Kidney capillary endothelial cell (primary cell): ENCODE measurements around the gene KCNMA1.

ENCODE experiments used
- DNase-seq: peaks from one replicate; pipeline ENCODE4 v3.0.0-alpha.2; 2018; ENCODE audit warnings: low spot score

Gene KCNMA1

GRCh38 chr10:77267703-77268675 lies 369.6 kb downstream of the KCNMA1 start:
- DNase-seq, result no peak

DNA sequence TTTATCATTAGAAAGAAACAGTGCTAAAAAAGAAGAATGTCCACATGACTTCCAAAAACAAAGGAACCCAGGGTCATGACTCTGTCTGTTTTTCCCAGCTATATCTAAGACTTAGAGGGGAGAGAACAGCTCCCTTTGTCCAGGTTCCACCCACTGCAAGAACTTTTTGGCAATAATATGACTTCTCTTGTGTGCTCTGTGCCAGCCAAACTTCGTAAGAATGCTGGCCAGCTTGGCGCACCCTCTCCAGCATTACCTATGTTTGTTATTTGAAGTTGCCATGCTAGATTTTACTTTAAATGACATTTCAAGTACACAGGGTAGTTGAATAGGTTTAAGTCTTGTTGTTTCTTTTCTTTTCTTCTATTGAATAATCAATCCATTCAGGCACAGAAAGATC lies 371.4 kb downstream of the KCNMA1 start:
- no peak for DNase-seq

DNA sequence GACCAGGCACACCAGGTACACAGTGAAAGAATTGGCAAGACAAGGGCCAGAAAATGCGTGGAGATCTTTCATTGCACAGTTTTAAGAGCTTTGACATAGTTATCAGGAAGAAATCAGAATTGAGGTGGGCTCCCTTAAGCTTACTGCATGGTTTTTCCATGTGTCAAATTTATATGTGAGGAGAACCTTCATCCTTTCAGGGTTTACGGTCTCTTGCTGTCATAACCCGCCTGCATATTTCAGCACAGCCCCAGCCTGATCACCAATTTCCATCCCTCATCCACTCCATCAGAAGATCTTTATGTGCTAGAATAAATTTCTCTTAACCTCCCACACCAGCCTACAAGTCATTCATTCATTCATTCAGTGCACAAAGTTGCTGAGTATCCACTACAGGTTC lies 373.1 kb downstream of the KCNMA1 start:
- DNase-seq, result no peak

GRCh38 chr10:77264107-77264506 lies 373.5 kb downstream of the KCNMA1 start:
- DNase-seq, result no peak

GRCh38 chr10:77263700-77264099 lies 373.9 kb downstream of the KCNMA1 start:
- DNase-seq, result no peak

DNA sequence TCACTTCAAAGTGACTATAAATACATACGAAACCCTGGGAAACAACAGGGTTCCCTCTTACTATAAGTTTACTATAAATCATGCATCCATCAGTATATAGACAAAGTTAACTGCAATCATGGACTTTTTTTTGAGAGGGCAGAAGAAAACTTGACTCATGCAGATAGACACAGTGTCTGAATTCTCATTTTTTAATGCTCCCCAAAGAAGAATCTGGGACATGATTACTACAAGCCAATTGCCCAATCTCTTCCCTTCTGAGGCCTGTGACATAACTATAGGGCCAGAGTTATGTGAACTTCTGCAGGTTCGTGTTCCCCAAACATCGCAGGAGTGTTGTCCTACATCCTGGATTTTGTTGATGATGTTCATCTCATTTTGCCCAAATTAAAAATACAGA lies 376.5 kb downstream of the KCNMA1 start:
- no peak for DNase-seq

DNA sequence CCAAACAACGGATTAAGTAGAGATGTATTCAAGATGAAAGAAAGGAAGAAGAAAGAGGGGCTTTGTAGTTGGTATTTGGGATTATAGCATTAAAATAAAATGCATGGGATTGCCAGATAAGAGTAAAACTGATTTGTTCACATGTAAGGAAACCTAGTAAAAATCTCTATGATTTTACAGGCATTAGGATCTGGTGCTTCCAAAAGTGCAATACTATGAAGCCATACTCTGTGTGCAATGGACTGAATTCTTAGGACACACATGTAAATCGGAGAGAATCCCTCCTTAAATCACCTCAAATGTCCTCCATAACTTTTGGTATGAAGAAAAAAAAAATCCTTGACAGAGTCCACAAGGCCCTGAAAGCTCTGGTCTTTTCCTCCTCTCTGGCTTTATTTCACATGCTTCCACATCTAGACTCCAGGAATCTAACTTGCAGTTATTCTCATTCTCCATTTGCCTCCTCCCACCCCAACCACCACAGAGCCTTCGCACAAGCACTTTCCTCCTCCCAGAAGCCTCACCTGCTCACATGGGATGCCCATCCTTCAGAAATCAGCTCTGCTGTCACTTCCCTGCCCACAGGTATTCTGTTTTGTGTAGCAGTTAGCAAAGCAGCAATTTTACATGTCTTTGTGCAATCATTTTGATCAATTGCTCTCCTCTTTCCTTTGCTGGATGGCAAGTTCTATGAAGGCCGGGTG lies 378.3 kb downstream of the KCNMA1 start:
- no peak for DNase-seq

GRCh38 chr10:77256346-77256745 lies 381.3 kb downstream of the KCNMA1 start:
- no peak for DNase-seq

DNA sequence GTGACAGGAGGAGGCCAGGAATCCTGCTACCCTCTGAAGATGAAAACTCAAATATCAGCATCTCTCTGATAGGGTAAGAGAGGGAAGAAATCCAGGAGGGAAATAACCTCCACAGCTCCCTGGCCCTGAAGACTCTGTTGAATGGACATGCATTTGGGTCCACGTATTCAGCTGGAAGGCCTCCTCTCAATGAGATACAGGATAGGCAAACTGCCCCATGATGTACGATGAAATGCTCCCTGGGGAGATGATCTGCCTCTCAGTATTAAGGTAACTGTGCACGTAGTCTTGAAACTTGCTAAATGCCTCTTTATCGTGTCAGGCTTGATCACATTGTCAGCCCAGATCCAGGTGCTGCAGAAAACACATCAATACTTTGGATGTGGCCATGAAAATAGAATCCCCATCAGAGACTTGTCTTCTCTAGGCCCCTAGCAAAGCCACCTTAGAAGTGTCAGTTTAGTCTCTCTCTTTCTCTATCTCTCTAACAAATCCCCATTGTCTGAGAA lies 384.0 kb downstream of the KCNMA1 start:
- no peak for DNase-seq

- no peak for DNase-seq
Measured at GRCh38 chr10:77253147-77253545, 384.5 kb downstream of the KCNMA1 start.

DNA sequence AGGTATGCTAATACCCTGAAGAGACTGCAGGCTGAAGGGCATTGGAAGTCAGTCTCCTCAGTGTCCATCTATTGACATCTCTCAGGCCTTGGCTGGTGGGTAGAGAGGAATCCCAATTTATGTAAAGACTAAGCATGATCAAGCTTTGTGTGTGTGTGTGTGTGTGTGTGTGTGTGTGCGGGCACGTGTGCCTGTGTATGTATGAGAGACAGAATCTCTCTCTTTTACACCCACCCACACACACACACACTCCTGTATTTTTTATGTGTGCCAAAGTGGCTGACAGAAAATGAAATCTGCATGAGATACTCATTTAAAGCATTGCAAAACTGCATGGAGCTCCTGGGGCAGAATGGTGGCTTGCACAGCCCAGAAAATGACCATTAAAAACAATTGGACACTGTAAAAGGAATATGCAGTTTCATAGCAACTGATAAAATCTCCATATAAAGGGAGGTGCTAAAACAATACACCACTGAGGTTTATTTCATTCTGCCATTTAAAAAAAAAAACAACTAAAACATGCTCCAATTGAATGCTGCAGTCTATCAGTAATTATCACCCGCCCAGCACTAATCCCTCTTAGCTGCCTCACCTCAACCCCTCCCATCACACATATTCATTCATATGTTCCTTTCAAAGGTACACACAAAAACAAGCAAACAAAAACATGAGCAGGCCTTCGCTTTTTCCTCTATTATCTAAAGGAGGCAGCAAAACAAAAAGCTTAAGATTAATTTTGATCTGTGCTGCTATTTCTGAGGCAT lies 385.0 kb downstream of the KCNMA1 start:
- DNase-seq, result no peak

GRCh38 chr10:77251297-77252013 lies 386.2 kb downstream of the KCNMA1 start:
- peak; percentile 38 for DNase-seq

GRCh38 chr10:77249901-77250459 lies 387.6 kb downstream of the KCNMA1 start:
- DNase-seq, result no peak

GRCh38 chr10:77248104-77248790 lies 389.4 kb downstream of the KCNMA1 start:
- DNase-seq, result no peak

GRCh38 chr10:77247031-77247990 lies 390.3 kb downstream of the KCNMA1 start:
- DNase-seq, result no peak

DNA sequence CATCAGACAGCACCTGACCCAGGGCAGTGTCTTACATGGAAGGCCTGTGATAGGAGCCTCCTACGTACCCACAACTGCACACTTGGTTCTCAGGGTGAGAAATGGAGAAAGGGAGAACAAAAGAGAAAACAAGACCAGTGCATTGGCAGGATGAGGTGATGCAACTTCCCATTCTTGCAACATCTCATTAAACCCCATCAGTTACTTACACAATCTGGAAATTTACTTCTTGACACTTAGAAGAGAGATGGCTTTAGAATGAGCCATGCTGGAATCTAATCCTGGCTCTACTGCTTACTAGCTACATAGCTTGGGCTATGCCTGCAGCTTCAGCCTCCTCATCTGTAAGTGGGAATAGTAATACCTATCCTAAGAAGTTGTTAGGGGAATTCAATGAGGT lies 391.7 kb downstream of the KCNMA1 start:
- DNase-seq, result no peak

- no peak for DNase-seq
Measured at GRCh38 chr10:77244746-77245145, 392.9 kb downstream of the KCNMA1 start.

DNA sequence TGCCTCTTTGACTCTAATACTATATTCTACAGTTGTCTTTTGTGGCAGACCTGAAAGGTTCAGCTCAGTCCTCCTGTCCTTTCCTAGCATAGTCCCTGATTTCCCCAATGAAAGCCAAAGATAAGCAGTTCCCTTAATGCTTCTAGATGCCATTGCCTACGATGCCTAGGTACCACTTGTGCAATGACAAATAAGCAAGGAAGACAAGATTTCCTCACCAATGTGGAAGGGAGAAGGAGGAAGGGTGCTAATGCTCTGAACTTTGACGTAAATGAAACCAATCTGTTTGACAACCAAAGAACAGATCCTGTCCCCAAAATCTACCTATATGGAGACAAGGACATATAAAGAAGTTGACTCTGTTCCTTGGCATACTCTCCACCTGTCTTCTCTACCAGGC lies 393.3 kb downstream of the KCNMA1 start:
- DNase-seq, result no peak

DNA sequence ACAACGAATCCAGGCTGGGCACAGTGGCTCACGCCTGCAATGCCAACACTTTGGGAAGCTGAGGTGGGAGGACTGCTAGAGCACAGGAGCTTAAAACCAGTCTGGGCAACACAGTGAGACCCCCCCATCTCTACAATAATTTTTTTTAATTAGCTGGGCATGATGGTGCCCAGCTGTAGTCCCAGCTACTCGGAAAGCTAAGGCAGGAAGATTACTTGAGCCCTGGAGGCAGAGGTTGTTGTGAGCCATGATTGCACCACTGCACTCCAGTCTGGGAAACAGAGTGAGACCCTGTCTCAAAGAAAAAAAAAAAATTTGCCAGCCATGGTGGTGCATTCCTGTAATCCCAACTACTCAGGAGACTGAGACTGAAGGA lies 396.3 kb downstream of the KCNMA1 start:
- DNase-seq, result no peak
